Progenitor cell of endocrine pancreas (in vitro differentiated cells): ENCODE data around the gene VRK1. TPM values are rescaled to one million over a fixed set of nuclear protein-coding genes. Genes with fewer than 3 reads are reported as not detected.

Source experiments
- DNase-seq: peaks from one replicate; pipeline ENCODE4 v3.0.0; 2021; ENCODE audit warnings: low spot score; ENCODE audit not compliant: unreplicated experiment
- H3K27ac Mint-ChIP-seq: 2 replicates; pipeline ENCODE4 v1.8.0; 2021; ENCODE audit warnings: mild to moderate bottlenecking, moderate library complexity, mixed read lengths
- H3K27me3 Mint-ChIP-seq: 2 replicates; pipeline ENCODE4 v1.8.0; 2021; ENCODE audit warnings: mixed read lengths
- H3K36me3 Mint-ChIP-seq: 2 replicates; pipeline ENCODE4 v1.8.0; 2022; ENCODE audit warnings: mixed read lengths; ENCODE audit not compliant: insufficient read depth
- H3K4me1 Mint-ChIP-seq: 2 replicates; pipeline ENCODE4 v1.8.0; 2021; ENCODE audit warnings: low read depth, mixed read lengths
- H3K4me3 Mint-ChIP-seq: 2 replicates; pipeline ENCODE4 v1.8.0; 2021; ENCODE audit warnings: low read depth, mild to moderate bottlenecking, moderate library complexity, mixed read lengths
- H3K9me3 Mint-ChIP-seq: 2 replicates; pipeline ENCODE4 v1.8.0; 2021; ENCODE audit warnings: low read depth, mixed read lengths
- total RNA-seq: library from RNA; stranded (reverse); gene quantifications from 2 replicates; pipeline ENCODE4 v1.2.1, GENCODE V29; 2021
- TF ChIP-seq, protein P1 (sequence below): fragments of 200-600 bp; sonication (generic); IDR thresholded peaks from one replicate; pipeline ENCODE4 v1.5.0; 2021; ENCODE audit warnings: antibody characterized with exemption, mild to moderate bottlenecking; ENCODE audit not compliant: unreplicated experiment

Gene VRK1
- total RNA-seq, 1 donor from 2014 or later: 33.3 TPM

DNA sequence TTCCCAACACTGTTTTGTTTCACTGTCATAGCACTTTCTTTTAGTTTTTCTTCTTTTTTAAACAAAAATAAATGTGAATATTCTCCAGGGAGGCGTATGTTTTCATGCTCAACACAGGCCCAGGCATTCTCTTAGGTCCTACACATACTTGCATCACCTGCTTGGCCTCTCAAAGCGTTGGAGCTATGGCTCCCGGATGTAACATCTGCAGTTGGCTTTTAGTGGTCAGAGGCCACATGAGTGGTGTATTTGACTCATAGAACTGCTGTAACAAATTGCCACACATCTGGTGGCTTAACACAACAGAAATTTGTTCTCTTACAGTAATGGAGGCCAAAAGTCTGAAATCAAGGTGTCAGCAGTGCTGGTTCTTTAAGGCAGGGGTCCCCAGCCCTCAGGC lies 44.6 kb upstream of the VRK1 start:
- no peaks in the 10 kb centered on the region for H3K36me3 Mint-ChIP-seq
- no peak overlapping the region for H3K27ac Mint-ChIP-seq

DNA sequence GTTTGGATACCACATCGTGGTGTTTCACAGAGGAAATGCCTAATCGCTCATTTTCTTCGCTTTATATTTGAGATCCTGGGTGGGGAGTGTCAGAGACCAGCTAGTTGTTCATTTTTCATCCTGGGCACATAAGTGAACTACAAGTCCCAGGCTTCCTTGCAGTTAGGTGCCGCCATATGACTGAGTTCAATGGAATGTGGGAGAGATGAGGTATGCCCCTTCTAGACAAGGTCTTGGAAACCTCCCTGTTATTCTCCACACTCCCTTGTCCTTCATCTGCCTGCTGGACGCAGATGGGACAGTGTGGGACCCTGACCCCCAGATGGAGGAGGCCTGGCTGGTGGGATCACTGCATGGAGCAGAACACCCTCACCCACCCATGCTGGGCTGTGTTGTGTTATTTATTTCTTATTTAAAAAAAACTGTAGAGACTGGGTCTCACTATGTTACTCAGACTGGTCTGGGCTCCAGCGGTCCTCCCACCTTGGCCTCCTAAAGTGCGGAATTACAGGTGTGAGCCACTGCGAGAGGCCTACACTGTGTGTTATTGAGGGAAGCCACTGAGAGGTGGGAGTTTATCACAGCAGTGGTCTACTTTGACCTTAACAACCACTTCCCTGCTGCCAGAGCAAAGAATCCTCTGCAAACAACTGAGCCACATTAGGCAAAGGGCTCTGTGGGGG lies 42.9 kb upstream of the VRK1 start:
- no peak overlapping the region for H3K27ac Mint-ChIP-seq
- no peak overlapping the region for H3K4me3 Mint-ChIP-seq
- no peak for DNase-seq
- H3K4me1 Mint-ChIP-seq: peaks cover 1% of the 10 kb centered on the region
- TF ChIP-seq, protein P1, sequence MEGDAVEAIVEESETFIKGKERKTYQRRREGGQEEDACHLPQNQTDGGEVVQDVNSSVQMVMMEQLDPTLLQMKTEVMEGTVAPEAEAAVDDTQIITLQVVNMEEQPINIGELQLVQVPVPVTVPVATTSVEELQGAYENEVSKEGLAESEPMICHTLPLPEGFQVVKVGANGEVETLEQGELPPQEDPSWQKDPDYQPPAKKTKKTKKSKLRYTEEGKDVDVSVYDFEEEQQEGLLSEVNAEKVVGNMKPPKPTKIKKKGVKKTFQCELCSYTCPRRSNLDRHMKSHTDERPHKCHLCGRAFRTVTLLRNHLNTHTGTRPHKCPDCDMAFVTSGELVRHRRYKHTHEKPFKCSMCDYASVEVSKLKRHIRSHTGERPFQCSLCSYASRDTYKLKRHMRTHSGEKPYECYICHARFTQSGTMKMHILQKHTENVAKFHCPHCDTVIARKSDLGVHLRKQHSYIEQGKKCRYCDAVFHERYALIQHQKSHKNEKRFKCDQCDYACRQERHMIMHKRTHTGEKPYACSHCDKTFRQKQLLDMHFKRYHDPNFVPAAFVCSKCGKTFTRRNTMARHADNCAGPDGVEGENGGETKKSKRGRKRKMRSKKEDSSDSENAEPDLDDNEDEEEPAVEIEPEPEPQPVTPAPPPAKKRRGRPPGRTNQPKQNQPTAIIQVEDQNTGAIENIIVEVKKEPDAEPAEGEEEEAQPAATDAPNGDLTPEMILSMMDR: no peak
- peaks cover 10% of the 10 kb centered on the region for H3K27me3 Mint-ChIP-seq
- no peaks in the 10 kb centered on the region for H3K9me3 Mint-ChIP-seq
- no peaks in the 10 kb centered on the region for H3K36me3 Mint-ChIP-seq

More for the DNA sequence above, 44.6 kb upstream of the VRK1 start:
- peaks cover 7% of the 10 kb centered on the region for H3K27me3 Mint-ChIP-seq
- H3K9me3 Mint-ChIP-seq: no peaks in the 10 kb centered on the region
- DNase-seq: no peak
- peaks cover 1% of the 10 kb centered on the region for H3K4me1 Mint-ChIP-seq
- no peak overlapping the region for H3K4me3 Mint-ChIP-seq
- TF ChIP-seq, protein P1: no peak

DNA sequence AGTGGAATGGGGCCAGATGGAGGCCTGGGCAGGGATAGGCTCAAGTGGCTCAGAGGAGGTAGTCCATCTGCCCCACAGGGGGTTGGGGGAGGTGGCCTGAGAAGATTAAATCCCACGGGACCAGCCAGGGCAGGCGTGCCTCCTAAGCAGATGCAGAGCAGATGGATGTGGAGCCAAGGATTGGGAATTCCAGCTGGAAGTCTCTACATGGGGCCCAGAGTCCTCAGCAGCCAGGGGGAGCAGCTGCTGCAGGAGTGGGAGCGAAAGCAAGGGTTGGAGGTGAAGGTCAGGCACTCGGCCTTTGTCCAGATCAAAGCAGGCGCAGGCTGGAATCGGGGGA lies 42.4 kb upstream of the VRK1 start:
- DNase-seq: no peak
- H3K36me3 Mint-ChIP-seq: no peaks in the 10 kb centered on the region
- peaks cover 10% of the 10 kb centered on the region for H3K27me3 Mint-ChIP-seq
- no peak overlapping the region for H3K27ac Mint-ChIP-seq
- peaks cover 1% of the 10 kb centered on the region for H3K4me1 Mint-ChIP-seq
- no peaks in the 10 kb centered on the region for H3K9me3 Mint-ChIP-seq
- no peak overlapping the region for H3K4me3 Mint-ChIP-seq
- TF ChIP-seq, protein P1: no peak

DNA sequence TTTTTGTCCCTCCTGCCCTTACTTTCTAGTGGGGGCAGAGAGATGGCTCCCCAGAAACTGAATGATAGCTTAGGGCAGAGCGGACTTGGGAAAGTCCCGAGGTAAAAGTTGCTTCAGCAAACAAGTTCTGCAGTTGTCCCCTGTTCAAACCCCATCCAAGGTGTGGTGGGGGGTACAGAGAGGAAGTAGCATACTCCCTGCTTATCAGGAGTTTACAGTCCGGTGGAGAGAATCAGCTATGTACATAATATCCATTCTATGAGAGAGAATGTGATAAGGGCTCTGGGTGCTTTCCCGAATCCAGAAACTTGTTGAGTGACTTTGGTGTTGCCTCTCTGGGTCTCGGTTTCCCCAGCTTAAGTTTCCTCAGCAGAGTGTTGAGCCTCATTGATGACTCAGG lies 40.4 kb upstream of the VRK1 start:
- H3K4me1 Mint-ChIP-seq: peaks cover 1% of the 10 kb centered on the region
- no peaks in the 10 kb centered on the region for H3K9me3 Mint-ChIP-seq
- no peak for DNase-seq
- H3K27ac Mint-ChIP-seq: no peak overlapping the region
- peaks cover 17% of the 10 kb centered on the region for H3K27me3 Mint-ChIP-seq
- no peak overlapping the region for H3K4me3 Mint-ChIP-seq
- H3K36me3 Mint-ChIP-seq: no peaks in the 10 kb centered on the region
- TF ChIP-seq, protein P1: no peak

DNA sequence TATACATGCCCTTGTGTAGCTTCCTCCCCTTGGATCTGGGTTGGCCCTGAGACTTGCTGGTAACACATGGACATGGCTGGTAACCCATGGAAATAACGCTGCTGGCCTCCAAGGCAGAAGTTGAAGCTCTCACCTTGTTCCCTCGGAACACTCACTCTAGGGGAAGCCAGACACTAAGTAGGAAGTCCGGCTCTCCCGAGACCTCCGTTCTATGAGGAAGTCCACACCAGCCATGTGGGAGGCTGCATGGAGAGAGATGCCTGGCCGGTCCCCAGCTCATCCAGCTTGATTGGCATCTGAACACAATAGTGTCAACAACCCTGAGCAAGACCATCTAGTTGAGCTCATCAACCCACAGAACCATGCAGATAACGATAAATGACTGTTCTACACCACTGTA lies 39.7 kb upstream of the VRK1 start:
- peaks cover 17% of the 10 kb centered on the region for H3K27me3 Mint-ChIP-seq
- no peak overlapping the region for H3K27ac Mint-ChIP-seq
- no peaks in the 10 kb centered on the region for H3K36me3 Mint-ChIP-seq

More for the DNA sequence above, 39.7 kb upstream of the VRK1 start:
- no peak for DNase-seq
- Mint-ChIP-seq H3K4me1 (peaks cover 1% of the 10 kb centered on the region), H3K9me3 (no peaks in the 10 kb centered on the region), H3K4me3 (no peak overlapping the region)
- TF ChIP-seq, protein P1: no peak
